Testis (tissue), 3 donors: ENCODE measurements around the gene MRPS27. TPM values are rescaled to one million over a fixed set of nuclear protein-coding genes. Genes with fewer than 3 reads are reported as not detected.

Experiments used
- DNase-seq: peaks from one replicate; pipeline ENCODE4 v3.0.0-alpha.2; 2019
- H3K27ac ChIP-seq, 2 donors: fragments of 200-600 bp; sonication (generic); one replicate each; pipeline ENCODE4 v1.5.1; 2019
- H3K27me3 ChIP-seq: fragments of 200-600 bp; sonication (generic); one replicate; pipeline ENCODE4 v1.5.1; 2019
- H3K36me3 ChIP-seq: fragments of 200-600 bp; sonication (generic); one replicate; pipeline ENCODE4 v1.5.1; 2017; ENCODE audit warnings: low read depth; ENCODE audit errors: missing control alignments
- H3K4me1 ChIP-seq: fragments of 200-600 bp; sonication (generic); one replicate; pipeline ENCODE4 v1.5.1; 2019
- H3K4me3 ChIP-seq, 2 donors: fragments of 200-600 bp; sonication (generic); one replicate each; pipeline ENCODE4 v1.5.1; 2017 to 2019
- H3K9me3 ChIP-seq: fragments of 200-600 bp; sonication (generic); one replicate; pipeline ENCODE4 v1.5.1; 2017
- POLR2A ChIP-seq: fragments of 450-650 bp; IDR thresholded peaks from one replicate; pipeline ENCODE4 v1.6.1; 2017; ENCODE audit warnings: antibody characterized with exemption, mild to moderate bottlenecking, moderate library complexity
- WGBS, 2 donors: methylation state at CpG; one replicate each; pipeline ENCODE4 v1.1.5; 2018; 5-methylcytosine and 5-hydroxymethylcytosine counted together
- intact Hi-C: fragments of 100-400 bp; cut with DNase I; formaldehyde crosslinking; loops from one replicate; pipeline ENCODE4 v1.15.1; 2023; ENCODE audit warnings: low total_unique reads
- polyA plus RNA-seq: library from polyadenylated mRNA; stranded (reverse); fragments of 350-450 nt; fragmentation: Illumina TruSeq; extraction: RNeasy Lipid Tissue Mini Kit (QIAGEN cat#74804); gene quantifications from one replicate; pipeline ENCODE4 v1.2.3, GENCODE V29; 2014; ENCODE audit warnings: low read depth, low replicate concordance; ENCODE audit not compliant: insufficient read depth
- total RNA-seq, 2 donors: library from RNA; depleted of rRNA; stranded (reverse); fragments of >200 nt; gene quantifications; one replicate each; pipeline ENCODE4 v1.2.3, GENCODE V29; 2016
- TF ChIP-seq, protein P1 (sequence below), 3 experiments: fragments of 450-650 bp in 2 of 3; fragments of 200-600 bp in 1 of 3; sonication (generic) in 1 of 3; IDR thresholded peaks; one replicate each; pipeline ENCODE4 v1.5.1; 2016 to 2019; ENCODE audit warnings: antibody characterized with exemption in 3 of 3, mild to moderate bottlenecking in 2 of 3, moderate library complexity in 1 of 3

MRPS27 gene
- total and polyA plus RNA-seq, 3 donors from 2014 or later, result 35.7 to 42.6 (median 41.6) TPM

GRCh38 chr5:72197393-72197792 lies 122.6 kb downstream of the MRPS27 start:
- 95 to 98% methylated on average over 5 of the region's 5 CpGs for WGBS, 2 donors
- intact Hi-C loops, result no loop called here
- no peak for DNase-seq
- TF ChIP-seq POLR2A, result no peak
- TF ChIP-seq, protein P1, sequence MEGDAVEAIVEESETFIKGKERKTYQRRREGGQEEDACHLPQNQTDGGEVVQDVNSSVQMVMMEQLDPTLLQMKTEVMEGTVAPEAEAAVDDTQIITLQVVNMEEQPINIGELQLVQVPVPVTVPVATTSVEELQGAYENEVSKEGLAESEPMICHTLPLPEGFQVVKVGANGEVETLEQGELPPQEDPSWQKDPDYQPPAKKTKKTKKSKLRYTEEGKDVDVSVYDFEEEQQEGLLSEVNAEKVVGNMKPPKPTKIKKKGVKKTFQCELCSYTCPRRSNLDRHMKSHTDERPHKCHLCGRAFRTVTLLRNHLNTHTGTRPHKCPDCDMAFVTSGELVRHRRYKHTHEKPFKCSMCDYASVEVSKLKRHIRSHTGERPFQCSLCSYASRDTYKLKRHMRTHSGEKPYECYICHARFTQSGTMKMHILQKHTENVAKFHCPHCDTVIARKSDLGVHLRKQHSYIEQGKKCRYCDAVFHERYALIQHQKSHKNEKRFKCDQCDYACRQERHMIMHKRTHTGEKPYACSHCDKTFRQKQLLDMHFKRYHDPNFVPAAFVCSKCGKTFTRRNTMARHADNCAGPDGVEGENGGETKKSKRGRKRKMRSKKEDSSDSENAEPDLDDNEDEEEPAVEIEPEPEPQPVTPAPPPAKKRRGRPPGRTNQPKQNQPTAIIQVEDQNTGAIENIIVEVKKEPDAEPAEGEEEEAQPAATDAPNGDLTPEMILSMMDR (IDR thresholded peaks at IDR 0.05), result no peak
- no peaks in the 10 kb centered on the region for H3K9me3 ChIP-seq
- H3K27ac ChIP-seq, result no peak overlapping the region
- H3K27me3 ChIP-seq, result no peaks in the 10 kb centered on the region
- no peak overlapping the region for H3K4me3 ChIP-seq
- H3K4me1 ChIP-seq, result no peaks in the 10 kb centered on the region
- H3K36me3 ChIP-seq, result no peaks in the 10 kb centered on the region

DNA sequence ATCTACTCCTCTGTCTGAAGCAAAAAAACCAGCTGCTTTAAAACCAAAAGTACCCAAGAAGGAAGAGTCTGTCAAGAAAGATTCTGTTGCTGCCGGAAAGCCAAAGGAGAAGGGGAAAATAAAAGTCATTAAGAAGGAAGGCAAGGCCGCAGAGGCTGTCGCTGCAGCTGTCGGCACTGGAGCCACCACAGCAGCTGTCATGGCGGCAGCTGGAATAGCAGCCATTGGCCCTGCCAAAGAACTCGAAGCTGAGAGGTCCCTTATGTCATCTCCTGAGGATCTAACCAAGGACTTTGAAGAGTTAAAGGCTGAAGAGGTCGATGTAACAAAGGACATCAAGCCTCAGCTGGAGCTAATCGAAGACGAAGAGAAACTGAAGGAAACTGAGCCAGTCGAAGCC lies 124.5 kb downstream of the MRPS27 start:
- TF ChIP-seq, protein P1 (IDR thresholded peaks at IDR 0.05), result no peak
- TF ChIP-seq POLR2A, result no peak
- 97 to 98% methylated on average over 10 of the region's 10 CpGs for WGBS, 2 donors
- no peaks in the 10 kb centered on the region for H3K27me3 ChIP-seq
- no peak overlapping the region for H3K27ac ChIP-seq
- H3K4me1 ChIP-seq, result no peaks in the 10 kb centered on the region
- no peak for DNase-seq
- intact Hi-C loops, result no loop called here
- H3K4me3 ChIP-seq, result no peak overlapping the region
- no peaks in the 10 kb centered on the region for H3K36me3 ChIP-seq
- H3K9me3 ChIP-seq, result no peaks in the 10 kb centered on the region

GRCh38 chr5:72194846-72195245 lies 125.2 kb downstream of the MRPS27 start:
- 93% methylated on average over 6 of the region's 6 CpGs for WGBS, 2 donors
- H3K27ac ChIP-seq, result no peak overlapping the region
- H3K4me1 ChIP-seq, result no peaks in the 10 kb centered on the region
- no peak for DNase-seq
- intact Hi-C loops, result no loop called here
- H3K36me3 ChIP-seq, result no peaks in the 10 kb centered on the region
- no peak for TF ChIP-seq POLR2A
- TF ChIP-seq, protein P1 (IDR thresholded peaks at IDR 0.05), result no peak
- no peaks in the 10 kb centered on the region for H3K9me3 ChIP-seq
- no peak overlapping the region for H3K4me3 ChIP-seq
- no peaks in the 10 kb centered on the region for H3K27me3 ChIP-seq

- TF ChIP-seq, protein P1 (IDR thresholded peaks at IDR 0.05), result no peak
- no peak for TF ChIP-seq POLR2A
- H3K4me3 ChIP-seq, result no peak overlapping the region
- H3K9me3 ChIP-seq, result no peaks in the 10 kb centered on the region
- intact Hi-C loops, result no loop called here
- peaks cover 13% of the 10 kb centered on the region for H3K4me1 ChIP-seq
- WGBS, 2 donors, result 42 to 59% methylated on average over 3 of the region's 3 CpGs
- H3K36me3 ChIP-seq, result no peaks in the 10 kb centered on the region
- no peak for DNase-seq
- no peak overlapping the region for H3K27ac ChIP-seq
- no peaks in the 10 kb centered on the region for H3K27me3 ChIP-seq
Observed at GRCh38 chr5:72191404-72191803, 128.6 kb downstream of the MRPS27 start.

DNA sequence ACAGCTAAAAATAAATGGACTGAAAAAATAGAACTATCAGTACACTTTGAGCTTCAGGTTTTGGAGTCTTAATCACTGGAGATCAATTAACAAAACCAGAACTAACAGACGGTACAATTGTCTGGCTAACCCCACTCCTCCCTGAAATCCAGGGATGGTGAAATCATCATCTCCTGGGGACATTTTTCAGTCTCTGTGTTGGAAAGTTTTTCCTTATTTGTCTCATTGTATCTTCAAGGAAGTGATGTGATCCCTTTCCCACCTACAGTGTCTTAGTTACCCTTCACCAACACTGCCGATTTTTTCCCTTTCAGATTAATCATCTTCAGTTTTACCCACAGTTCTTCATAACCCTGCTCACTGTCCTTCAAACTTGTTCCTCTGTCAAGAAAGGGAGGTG lies 130.9 kb downstream of the MRPS27 start:
- TF ChIP-seq, protein P1 (IDR thresholded peaks at IDR 0.05), result no peak
- no peak for TF ChIP-seq POLR2A
- Histone ChIP-seq H3K4me3 (no peak overlapping the region), H3K36me3 (no peaks in the 10 kb centered on the region), H3K9me3 (no peaks in the 10 kb centered on the region), H3K27me3 (no peaks in the 10 kb centered on the region), H3K4me1 (peaks cover 23% of the 10 kb centered on the region), H3K27ac (no peak overlapping the region)
- intact Hi-C loops, result no loop called here
- WGBS, 2 donors, result 57 to 66% methylated on average over 2 of the region's 2 CpGs
- DNase-seq, result no peak
